ENCODE measurements around the gene DSCAM.

The DSCAM gene

DNA sequence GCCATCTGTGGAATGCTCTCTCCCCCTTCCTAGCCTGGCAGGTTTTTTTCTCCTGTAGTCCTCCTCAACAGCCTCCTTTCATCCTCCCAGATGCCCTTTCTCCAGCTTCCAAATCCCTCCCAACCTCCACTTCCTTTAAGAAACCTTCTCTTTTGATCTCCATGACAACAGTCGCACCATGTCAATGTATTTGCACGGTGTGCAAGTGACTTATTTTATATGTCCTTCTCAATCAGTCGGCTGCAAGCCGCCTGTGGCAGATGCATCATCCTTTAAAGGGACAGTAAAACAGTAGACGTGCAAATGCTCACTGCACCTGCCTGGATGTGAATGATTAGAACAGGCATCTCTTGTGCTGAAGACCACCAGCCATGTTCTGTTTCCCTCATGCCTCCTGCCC lies 694.5 kb downstream of the DSCAM start:
- DNase-seq: peak; percentile 13

GRCh38 chr21:40151611-40152010 lies 695.3 kb downstream of the DSCAM start:
- DNase-seq: no peak

DNA sequence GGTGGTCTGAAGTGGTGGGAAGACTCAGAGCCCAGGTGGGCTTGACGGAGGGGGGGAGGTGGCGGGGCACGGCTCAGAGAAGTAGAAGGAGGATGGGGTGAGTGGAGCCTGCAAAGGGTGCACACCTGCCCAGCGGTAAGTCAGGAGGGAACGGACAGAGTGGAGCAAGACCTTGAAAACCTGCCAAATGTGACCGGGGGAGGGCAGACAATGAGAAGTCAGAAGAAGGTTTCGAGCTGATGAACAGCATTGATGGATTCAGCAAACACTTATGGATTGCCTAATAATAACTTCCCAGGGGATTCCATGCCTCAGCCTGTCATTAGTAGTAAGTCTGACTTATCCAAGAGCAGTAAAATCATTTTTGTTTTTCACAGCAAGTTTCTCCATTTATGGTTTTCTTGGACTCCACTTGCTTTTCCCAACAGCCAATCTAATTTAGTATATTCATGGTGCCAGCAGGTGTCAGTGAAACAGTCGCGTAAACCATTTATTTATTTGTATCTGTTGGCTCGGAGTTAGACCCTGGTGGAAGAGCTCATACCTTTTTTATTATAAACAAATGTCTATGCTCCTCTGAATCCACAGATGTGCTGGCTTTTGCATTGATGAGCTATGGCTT lies 700.6 kb downstream of the DSCAM start:
- DNase-seq: peak; percentile 87

- DNase-seq: peak; percentile 74
Observed at GRCh38 chr21:40143822-40144525, 703.0 kb downstream of the DSCAM start.

GRCh38 chr21:40141621-40142020 lies 705.3 kb downstream of the DSCAM start:
- DNase-seq: no peak

DNA sequence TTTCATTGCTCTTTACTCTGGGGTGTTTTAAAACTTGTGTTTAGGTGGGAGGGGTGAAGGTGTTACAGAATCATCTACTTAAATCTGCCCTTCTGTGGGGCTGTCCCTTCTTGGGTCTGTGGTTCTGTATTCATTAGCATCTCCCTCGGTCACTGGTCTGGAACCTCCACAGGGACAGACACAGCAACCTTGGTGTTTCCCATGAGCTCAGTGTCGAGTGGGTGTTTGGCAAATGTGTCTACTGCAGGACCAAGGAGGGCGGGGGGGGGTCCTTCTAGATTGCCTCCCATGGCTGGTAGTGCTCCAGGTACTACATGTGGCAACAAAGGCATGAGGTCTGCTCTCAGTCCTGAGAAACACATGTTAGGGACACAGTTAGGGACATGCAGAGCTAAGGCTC lies 706.3 kb downstream of the DSCAM start:
- DNase-seq: no peak

DNA sequence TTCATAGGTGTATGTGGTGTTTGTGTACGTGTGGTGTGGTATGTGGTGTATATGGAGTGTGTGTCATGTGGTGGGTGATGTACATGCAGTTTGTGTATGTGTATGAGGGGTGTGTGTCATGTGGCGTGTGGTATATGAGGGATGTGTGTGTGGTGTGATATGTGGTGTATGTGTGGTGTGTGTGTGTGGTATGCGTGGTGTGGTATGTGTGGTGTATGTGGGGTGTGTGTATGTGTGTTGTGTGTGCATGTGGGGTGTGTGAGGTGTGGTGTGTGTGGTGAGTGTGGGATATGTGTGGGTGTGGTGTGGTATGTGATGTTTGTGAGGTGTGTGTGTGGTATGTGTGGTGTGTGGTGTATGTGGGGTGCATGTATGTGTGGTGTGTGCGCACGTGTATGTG lies 707.3 kb downstream of the DSCAM start:
- no peak for DNase-seq

DNA sequence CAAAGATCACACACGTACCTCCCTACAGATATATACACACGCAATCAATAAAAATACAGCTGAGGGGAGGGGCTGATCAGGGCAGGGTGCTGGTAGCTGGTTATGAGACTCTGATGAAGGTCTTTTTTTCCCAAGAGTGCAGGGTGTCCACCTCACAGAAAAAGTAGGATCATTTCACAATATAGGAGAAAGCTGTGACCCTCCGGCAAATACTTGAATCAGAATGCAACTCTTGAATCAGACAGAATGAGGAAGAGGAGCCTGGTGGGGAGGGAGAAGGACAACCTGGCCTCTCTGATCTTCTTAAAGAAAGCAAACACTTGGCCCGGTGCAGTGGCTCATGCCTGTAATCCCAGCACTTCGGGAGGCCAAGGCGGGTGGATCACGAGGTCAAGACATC lies 710.4 kb downstream of the DSCAM start:
- no peak for DNase-seq

GRCh38 chr21:40134731-40135492 lies 712.0 kb downstream of the DSCAM start:
- DNase-seq: no peak

GRCh38 chr21:40130476-40130875 lies 716.5 kb downstream of the DSCAM start:
- no peak for DNase-seq

GRCh38 chr21:40129809-40130208 lies 717.1 kb downstream of the DSCAM start:
- DNase-seq: no peak

DNA sequence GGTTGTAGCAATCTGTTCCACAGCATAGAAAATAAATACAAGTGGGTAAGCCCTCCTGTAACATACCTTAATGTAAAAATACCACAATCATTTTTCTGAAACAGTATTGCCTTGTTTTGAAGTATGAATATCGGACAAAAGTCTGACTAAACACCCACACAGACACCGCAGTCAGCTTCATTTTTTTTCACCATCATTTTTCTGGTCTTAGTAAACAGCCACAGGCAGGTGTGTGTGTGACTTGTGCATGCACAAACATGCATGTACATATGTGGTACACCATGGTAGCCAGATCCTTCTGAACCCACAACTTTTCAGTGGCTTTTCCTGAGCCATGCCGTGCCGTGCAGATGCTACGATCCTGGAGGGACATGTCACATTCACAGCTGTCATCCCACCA lies 718.1 kb downstream of the DSCAM start:
- no peak for DNase-seq

- peak; percentile 74 for DNase-seq
Observed at GRCh38 chr21:40120940-40121575, 725.9 kb downstream of the DSCAM start.

DNA sequence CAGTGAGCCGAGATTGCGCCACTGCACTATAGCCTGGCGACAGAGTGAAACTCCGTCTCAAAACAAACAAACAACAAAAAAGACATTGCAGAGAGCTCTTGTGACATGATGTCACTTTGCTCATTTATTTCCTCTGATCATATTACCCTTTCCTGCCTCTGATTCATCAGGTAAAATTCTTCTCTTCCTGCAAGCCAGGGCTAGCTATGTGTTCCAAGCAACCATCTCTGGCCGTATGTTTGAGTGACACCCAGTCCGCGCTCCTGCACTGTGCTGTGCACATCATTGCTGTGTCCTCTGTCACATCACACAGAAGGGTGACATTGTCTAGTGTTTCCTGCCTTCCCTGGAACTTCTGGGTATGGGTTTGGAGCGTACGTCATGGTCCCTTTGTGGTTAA lies 728.4 kb downstream of the DSCAM start:
- DNase-seq: peak; percentile 13

GRCh38 chr21:40117236-40117635 lies 729.7 kb downstream of the DSCAM start:
- no peak for DNase-seq

- DNase-seq: no peak
Observed at GRCh38 chr21:40115775-40116174, 731.2 kb downstream of the DSCAM start.

DNA sequence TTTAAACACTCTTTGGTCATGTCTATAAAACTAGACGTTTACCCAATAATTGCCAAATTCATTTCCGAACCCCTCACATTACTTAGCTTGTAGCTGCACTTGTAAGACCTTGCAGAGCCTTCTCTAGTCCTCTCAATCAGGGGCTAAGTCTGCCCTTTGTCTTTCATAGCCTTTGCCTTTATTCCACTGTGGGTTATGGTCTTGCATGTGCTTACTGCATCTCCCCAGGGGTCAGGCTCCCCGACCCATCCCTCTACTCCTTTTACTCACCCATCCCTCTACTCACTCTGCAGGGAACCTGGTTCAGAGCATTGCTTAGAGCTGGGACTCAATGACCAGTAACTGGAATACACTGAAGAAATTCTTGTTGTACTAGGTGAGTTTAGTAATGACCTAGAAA lies 744.3 kb downstream of the DSCAM start:
- no peak for DNase-seq

GRCh38 chr21:40099809-40100208 lies 747.1 kb downstream of the DSCAM start:
- DNase-seq: no peak

DNA sequence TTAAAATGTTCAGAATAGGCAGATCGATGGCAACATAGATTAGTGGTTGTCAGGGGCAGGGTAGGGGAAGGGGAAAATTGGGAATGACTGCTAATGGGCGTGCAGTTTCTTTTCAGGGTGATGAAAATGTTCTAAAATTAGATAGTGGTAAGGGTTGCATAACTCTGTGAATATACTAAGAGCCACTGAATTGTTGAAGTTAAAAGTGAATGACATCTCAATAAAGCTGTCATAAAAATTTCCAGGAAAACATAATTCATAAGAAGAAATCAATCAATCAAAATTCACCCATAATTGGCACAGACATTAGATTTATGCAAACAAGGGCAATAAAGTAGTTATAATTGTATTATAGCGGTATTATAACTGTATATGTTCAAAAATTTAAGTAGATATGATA lies 751.5 kb downstream of the DSCAM start:
- DNase-seq: no peak

DNA sequence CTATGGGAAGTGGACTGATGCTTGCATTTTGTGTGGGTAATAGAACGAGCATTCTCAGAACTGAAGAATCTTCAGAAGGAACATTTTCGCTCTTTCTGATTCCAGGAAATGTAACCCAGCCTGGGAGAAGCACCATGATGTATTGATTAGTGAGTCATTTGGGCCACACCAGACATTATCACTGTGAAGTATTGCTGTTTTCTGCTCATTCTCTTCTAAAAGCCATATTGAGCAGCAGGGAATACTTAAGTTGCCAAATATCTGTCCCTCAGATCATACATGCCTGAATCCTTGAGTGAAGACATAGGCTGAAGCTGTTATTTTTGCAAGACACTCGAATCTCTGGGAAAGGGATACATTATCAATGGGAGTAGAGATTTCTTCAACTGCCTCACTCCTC lies 766.6 kb downstream of the DSCAM start:
- no peak for DNase-seq

DNA sequence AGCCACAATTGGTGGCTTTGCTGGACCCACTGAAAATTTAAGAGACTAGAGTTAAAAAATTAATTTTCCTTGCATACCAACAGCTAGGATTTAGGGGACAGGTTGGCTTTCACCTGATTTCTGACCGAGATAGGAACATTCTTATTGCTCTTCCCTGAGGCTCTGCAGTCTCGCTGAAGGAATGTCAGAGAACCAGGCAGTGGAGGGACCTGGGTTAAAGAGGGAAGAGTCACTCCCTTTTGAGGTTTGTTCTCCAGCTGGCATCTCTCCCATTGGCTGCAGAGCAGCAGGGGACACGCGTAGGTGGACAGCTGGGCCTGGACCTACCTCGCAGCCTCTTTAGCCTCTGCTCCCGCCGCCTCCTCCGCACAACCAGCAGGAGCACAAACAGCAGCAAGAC lies 772.2 kb downstream of the DSCAM start:
- DNase-seq: no peak

- DNase-seq: no peak
Observed at GRCh38 chr21:40074198-40074597, 772.8 kb downstream of the DSCAM start.

- DNase-seq: no peak
Observed at GRCh38 chr21:40073642-40074041, 773.3 kb downstream of the DSCAM start.

GRCh38 chr21:40070871-40071270 lies 776.1 kb downstream of the DSCAM start:
- DNase-seq: no peak
